Measurements from ENCODE around the gene FNBP1. TPM values are rescaled to one million over a fixed set of nuclear protein-coding genes. Genes with fewer than 3 reads are reported as not detected.
"Not testable (repeated sequence)": the region's sequence is repeated elsewhere in the genome, so short reads cannot be mapped to it uniquely, and the experiment has no call there.

The FNBP1 gene
- total RNA-seq, 1 donor from 2014 or later, result 87.2 TPM

DNA sequence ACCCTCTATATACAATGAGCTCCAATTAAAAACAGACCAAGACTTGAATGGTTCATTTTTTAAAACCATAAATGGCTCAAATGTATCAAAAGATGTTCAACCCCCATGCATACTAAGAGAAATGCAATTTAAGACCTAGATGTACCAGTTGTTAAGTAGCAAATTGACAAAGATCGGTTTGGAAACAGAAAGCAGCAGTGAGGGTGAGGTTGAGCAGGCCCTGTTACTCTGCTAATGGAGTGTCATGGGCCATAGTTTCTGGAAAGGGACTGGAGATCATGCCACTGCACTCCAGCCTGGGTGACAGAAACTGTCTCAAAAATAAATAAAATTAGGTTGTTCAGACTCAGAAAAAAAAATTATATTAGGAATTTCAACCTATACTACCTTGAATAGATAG, 55.0 kb downstream of the FNBP1 start:
- Histone ChIP-seq H3K9me3 (no peaks in the 10 kb centered on the region), H3K4me1 (peaks cover 0 to 12% of the 10 kb centered on the region in 2 donors), H3K27me3 (no peaks in the 10 kb centered on the region), H3K27ac (no peak overlapping the region), H3K4me3 (no peak overlapping the region), H3K36me3 (peaks cover 0 to 3% of the 10 kb centered on the region in 2 donors)
- TF ChIP-seq, protein P1, sequence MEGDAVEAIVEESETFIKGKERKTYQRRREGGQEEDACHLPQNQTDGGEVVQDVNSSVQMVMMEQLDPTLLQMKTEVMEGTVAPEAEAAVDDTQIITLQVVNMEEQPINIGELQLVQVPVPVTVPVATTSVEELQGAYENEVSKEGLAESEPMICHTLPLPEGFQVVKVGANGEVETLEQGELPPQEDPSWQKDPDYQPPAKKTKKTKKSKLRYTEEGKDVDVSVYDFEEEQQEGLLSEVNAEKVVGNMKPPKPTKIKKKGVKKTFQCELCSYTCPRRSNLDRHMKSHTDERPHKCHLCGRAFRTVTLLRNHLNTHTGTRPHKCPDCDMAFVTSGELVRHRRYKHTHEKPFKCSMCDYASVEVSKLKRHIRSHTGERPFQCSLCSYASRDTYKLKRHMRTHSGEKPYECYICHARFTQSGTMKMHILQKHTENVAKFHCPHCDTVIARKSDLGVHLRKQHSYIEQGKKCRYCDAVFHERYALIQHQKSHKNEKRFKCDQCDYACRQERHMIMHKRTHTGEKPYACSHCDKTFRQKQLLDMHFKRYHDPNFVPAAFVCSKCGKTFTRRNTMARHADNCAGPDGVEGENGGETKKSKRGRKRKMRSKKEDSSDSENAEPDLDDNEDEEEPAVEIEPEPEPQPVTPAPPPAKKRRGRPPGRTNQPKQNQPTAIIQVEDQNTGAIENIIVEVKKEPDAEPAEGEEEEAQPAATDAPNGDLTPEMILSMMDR (IDR thresholded peaks at IDR 0.05), result no peak
- no peak for DNase-seq (ENCODE audit: low spot score in 2 of 2)
- intact Hi-C loops (cut with DNase I), result no loop called here

DNA sequence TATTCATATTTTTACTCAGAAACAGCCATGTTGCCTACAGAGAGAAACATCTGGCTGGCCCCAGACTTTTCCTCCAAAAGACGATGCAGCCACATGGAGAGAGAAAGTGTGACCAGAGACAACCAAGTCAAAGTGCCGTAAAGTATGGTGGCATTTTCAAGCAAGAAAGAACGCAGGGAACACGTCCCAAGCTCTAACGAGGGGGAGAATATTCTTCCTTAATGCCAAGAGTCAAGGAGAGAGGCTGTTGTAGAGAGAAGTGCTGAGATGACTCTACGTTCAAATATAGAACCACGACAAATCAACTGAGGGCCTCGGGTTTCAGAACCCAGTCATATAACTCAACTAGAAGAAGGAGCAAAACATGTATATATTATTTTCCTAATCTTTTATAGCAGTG, 55.9 kb downstream of the FNBP1 start:
- Histone ChIP-seq H3K9me3 (no peaks in the 10 kb centered on the region), H3K27ac (no peak overlapping the region), H3K4me1 (peaks cover 0 to 12% of the 10 kb centered on the region in 2 donors)

DNA sequence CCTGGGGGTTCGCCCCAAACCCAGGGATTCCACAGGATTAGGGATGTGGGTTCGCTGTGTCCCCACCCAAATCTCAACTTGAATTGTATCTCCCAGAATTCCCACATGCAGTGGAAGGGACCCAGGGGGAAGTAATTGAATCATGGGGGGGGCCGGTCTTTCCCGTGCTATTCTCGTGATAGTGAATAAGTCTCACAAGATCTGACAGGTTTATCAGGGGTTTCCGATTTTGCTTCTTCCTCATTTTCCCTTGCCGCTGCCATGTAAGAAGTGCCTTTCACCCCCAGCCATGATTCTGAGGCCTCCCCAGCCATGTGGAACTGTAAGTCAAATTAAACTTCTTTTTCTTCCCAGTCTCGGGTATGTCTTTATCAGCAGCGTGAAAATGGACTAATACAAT, 58.4 kb downstream of the FNBP1 start:
- H3K4me1 ChIP-seq; H3K4me3 ChIP-seq; H3K27me3 ChIP-seq; H3K9me3 ChIP-seq; intact Hi-C loops (cut with DNase I); H3K36me3 ChIP-seq: not testable (repeated sequence)
- peak in 1 of 2 donors; percentile 48 for DNase-seq (ENCODE audit: low spot score in 2 of 2)
- H3K27ac ChIP-seq, result peak overlapping the region; percentile 24 to 40

More for the DNA sequence above, 55.9 kb downstream of the FNBP1 start:
- DNase-seq (ENCODE audit: low spot score in 2 of 2), result peak in 1 of 2 donors; percentile 12
- intact Hi-C loops (cut with DNase I), result no loop called here
- peaks cover 0 to 2% of the 10 kb centered on the region in 2 donors for H3K36me3 ChIP-seq
- TF ChIP-seq, protein P1 (IDR thresholded peaks at IDR 0.05), result no peak
- no peak overlapping the region for H3K4me3 ChIP-seq
- no peaks in the 10 kb centered on the region for H3K27me3 ChIP-seq

DNA sequence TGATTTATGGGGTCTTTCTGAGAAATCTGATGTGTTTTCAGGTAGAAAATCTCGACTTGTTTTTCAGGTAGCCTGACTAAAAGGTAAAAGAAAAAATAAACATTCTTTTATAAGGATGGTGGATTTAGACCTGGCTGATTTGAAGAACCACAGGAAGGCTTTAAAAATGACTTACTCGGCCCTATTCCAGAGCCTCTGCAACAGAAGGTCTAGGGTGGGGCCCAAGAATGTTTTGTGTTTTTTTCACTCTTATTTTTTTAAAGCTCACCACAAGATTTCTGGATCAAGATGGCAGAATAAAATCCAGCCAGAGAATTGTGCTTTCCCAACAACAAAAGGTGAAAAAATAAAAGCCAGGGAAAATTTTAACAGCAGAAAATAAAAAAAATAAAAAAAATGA, 59.1 kb downstream of the FNBP1 start:
- peak in 1 of 2 donors; percentile 40 for DNase-seq (ENCODE audit: low spot score in 2 of 2)
- peak overlapping the region; percentile 15 to 24 for H3K27ac ChIP-seq
- H3K9me3 ChIP-seq, result no peaks in the 10 kb centered on the region
- no peaks in the 10 kb centered on the region for H3K27me3 ChIP-seq
- TF ChIP-seq, protein P1 (IDR thresholded peaks at IDR 0.05), result no peak
- H3K4me1 ChIP-seq, result peaks cover 0 to 10% of the 10 kb centered on the region in 2 donors
- peaks cover 0 to 3% of the 10 kb centered on the region in 2 donors for H3K36me3 ChIP-seq
- no peak overlapping the region for H3K4me3 ChIP-seq
- intact Hi-C loops (cut with DNase I), result no loop called here

DNA sequence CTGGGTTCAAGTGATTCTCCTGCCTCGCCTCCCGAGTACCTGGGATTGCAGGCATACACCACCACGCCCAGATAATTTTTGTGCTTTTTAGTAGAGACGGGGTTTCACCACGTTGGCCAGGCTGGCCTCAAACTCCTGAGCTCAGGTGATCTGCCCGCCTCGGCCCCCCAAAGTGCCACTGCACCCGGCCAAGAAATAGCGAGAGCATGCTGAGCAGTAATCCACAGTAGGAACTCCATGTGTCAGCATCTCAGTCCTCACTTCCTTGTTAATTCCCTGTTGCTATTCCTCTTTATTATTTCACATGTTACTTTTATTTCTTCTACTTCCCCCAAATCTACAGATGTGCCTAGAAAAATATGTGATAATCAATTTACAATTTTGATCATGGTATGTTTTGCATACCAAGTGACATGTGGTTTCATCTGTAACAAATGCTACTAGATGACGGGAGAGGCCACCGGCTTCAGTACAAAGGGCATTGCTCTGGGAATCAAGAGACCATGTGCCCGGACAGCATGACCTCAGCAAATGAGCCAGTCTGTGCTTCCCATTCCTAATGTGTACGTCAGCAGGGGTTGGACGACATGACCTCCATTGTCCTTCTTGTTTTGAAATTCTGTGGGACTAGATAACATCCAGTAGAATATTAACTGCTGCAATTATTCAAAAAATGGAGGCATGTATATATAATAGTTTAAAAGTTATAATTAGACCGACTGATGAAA, 61.6 kb downstream of the FNBP1 start:
- no peak overlapping the region for H3K4me3 ChIP-seq
- H3K9me3 ChIP-seq, result no peaks in the 10 kb centered on the region
- H3K36me3 ChIP-seq, result peaks cover 7 to 26% of the 10 kb centered on the region in 2 donors
- peak overlapping the region in 1 of 2 donors; percentile 9 for H3K27ac ChIP-seq
- TF ChIP-seq, protein P1 (IDR thresholded peaks at IDR 0.05), result no peak
- intact Hi-C loops (cut with DNase I), result no loop called here
- peaks cover 0 to 10% of the 10 kb centered on the region in 2 donors for H3K4me1 ChIP-seq
- H3K27me3 ChIP-seq, result no peaks in the 10 kb centered on the region
- DNase-seq (ENCODE audit: low spot score in 2 of 2), result peak; percentile 26 to 77

DNA sequence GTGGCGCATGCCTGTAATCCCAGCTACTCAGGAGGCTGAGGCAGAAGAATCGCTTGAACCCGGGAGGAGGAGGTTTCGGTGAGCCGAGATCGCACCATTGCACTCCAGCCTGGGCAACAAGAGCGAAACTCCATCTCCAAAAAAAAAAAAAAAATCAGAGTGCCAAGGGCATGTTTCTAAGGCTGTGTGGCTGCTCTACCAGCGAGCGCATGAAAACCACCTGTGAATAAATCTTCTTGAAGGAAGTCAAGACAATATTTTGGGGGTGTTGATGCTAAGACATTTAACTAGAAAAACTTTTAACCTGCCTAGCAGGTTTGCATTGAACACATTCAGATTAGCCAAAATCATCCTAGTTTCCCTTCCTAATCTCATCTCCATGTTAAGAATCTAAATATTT, 62.8 kb downstream of the FNBP1 start:
- H3K9me3 ChIP-seq; H3K27ac ChIP-seq; H3K4me3 ChIP-seq; intact Hi-C loops (cut with DNase I); H3K27me3 ChIP-seq; H3K4me1 ChIP-seq; DNase-seq (ENCODE audit: low spot score in 2 of 2): not testable (repeated sequence)
- peaks cover 14 to 31% of the 10 kb centered on the region in 2 donors for H3K36me3 ChIP-seq
